HL-60/S4 treated with phorbol 12-myristate 13-acetate at 8.2 ng/mL for 4 days and 3 days (cell line): ENCODE measurements around the gene PRKAA2.

Experiments
- in situ Hi-C: fragments of 300-500 bp; cut with MboI; formaldehyde crosslinking; loops from 2 replicates; pipeline ENCODE4 v1.15.0; 2022; ENCODE audit warnings: low sequenced_read_pairs

PRKAA2 gene

GRCh38 chr1:56710646-56711045 is 65.5 kb downstream of the PRKAA2 start:
- in situ Hi-C loops, result loop anchor here (25.0 kb wide), 1 partner anchor 1423 kb away; no protein-coding TSS in a partner anchor

GRCh38 chr1:56712150-56712549 is 67.0 kb downstream of the PRKAA2 start:
- in situ Hi-C loops, result loop anchor here (25.0 kb wide), 1 partner anchor 1425 kb away; no protein-coding TSS in a partner anchor

GRCh38 chr1:56713112-56713511 is 68.0 kb downstream of the PRKAA2 start:
- in situ Hi-C loops, result loop anchor here (25.0 kb wide), 1 partner anchor 1426 kb away; no protein-coding TSS in a partner anchor

GRCh38 chr1:56715156-56715555 is 70.0 kb downstream of the PRKAA2 start:
- in situ Hi-C loops, result loop anchor here (25.0 kb wide), 1 partner anchor 1428 kb away; no protein-coding TSS in a partner anchor

- in situ Hi-C loops, result loop anchor here (25.0 kb wide), 1 partner anchor 1432 kb away; no protein-coding TSS in a partner anchor
These were observed 74.1 kb downstream of the PRKAA2 start for GRCh38 chr1:56719171-56719570.

GRCh38 chr1:56726706-56727105 is 81.6 kb downstream of the PRKAA2 start:
- in situ Hi-C loops, result no loop called here

- in situ Hi-C loops, result no loop called here
These were observed 83.8 kb downstream of the PRKAA2 start for GRCh38 chr1:56728964-56729363.

GRCh38 chr1:56745231-56745630 is 100.1 kb downstream of the PRKAA2 start:
- in situ Hi-C loops, result no loop called here

- in situ Hi-C loops, result no loop called here
These were observed 109.8 kb downstream of the PRKAA2 start for GRCh38 chr1:56754708-56755479.

GRCh38 chr1:56755911-56756310 is 110.8 kb downstream of the PRKAA2 start:
- in situ Hi-C loops, result no loop called here

- in situ Hi-C loops, result no loop called here
These were observed 113.0 kb downstream of the PRKAA2 start for GRCh38 chr1:56758135-56758534.

GRCh38 chr1:56758794-56759193 is 113.7 kb downstream of the PRKAA2 start:
- in situ Hi-C loops, result no loop called here
